HG02642 (cell line): ENCODE results near the gene APOBEC3F.

ENCODE experiments used
- ATAC-seq: cut with Tn5 transposase; IDR thresholded peaks from one replicate; pipeline ENCODE4 v1.9.1; 2021; ENCODE audit warnings: mild to moderate bottlenecking; ENCODE audit not compliant: unreplicated experiment, poor library complexity

APOBEC3F gene

GRCh38 chr22:39090426-39091064 is 49.9 kb downstream of the APOBEC3F start:
- no peak for ATAC-seq

GRCh38 chr22:39091126-39092081 is 50.7 kb downstream of the APOBEC3F start:
- ATAC-seq, result no peak

DNA sequence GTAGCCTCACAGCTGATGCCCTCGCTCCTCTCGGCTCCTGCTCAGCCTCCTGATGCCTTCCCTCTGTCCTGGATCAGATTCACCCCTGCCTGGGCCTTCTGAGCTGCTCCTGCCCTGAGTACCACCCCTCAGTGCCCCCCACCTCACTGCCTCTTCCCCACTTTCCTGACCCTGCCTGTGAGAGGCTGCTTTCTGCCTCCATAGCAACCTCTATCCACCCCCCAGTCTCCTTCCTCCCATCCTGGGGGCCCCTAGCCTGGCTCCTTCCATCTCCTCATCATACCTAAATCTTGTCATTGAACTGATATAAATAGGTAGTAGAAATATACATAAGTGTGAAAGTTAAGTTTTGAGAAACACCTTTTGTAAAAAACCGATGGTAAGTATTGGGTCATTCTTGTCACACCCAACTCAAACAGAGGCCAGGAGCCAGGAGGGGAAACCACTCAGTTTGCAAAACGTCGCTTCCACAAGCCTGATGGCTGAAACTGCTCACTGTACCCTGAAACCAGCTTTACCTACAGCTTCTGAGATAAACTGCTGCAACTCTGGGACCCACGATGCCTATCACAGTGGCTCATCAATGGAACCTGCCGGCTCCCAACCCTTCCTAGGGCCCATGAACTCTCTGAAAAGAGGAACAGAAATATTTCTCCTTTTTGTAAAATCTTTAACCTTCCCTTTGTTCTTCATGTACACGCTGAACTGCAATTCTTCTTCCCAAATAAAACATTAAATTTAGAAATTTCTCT is 51.6 kb downstream of the APOBEC3F start:
- ATAC-seq, result no peak

DNA sequence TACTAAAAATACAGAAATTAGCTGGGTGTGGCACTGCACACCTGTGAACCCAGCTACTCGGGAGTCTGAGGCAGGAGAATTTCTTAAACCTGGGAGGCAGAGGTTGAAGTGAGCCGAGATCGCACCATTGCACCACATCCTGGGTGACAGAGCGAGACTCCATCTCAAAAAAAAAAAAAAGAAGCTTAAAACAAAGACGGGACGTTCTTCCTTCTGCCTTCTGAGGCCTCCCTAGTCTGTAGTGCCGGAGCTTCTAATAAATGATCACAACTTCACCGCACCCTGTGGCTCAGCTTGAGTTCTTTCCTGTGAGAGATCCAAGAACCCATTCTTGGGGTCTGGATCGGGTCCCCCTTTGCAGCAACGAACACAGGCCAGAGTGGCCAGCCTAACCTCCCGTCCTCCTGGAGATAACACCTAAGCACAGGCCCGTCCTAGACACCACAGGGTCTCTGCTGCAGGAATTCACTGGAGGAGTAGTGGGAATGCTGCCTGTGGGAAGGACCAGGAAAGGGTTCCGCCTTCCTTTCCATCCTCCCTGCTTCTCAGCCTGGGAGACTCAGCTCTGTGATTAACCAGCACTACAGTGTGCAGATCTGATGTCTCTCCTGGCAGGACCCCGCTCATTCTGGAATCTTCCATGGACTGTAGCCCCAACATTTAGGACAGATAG is 54.2 kb downstream of the APOBEC3F start:
- no peak for ATAC-seq

- no peak for ATAC-seq
Measured at GRCh38 chr22:39095971-39096370, 55.3 kb downstream of the APOBEC3F start.

DNA sequence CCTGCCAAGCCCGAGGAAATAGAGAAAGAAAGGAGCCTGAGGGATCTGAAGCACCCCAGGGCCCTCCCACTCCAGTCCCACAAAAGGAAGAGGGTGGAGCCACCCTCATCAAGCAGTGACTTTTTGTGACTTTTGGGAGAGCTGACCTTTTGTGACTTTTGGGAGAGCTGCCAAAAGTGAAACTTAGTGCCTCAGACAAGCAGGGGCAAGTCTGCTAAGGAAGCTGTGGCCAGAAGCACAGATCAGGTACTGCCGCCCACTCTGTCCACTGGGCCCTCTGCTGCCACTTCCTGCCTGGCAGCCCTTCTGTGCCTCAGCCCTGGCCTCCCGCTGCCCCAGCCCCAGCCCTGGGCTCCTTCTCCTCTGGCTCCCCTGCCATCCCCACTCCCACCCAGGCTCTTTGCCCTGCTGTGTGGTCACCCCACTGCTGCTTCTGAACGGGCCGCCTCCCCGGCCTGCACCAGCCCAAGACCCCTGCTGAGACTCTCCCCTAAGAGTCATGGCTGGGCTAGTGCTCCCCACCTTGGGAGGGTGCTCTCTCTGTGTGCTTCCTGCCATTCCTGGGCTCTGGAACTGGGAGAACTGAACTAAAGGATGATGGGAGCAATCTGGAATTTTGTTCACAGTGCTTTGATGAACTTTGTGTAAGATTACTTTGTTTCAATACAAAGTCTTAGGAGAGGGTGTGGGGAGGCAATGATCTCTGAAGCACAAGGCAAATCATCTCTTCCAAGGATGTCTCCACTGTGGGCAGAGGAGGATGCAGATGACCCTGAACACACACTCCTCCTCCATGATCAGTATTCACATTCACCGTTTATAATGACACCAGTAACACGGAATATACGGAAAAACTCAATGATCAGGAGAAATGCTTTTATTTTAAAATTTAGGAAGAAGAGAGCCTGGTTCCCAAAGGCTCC is 56.7 kb downstream of the APOBEC3F start, which contains the start of gene APOBEC3H:
Gene APOBEC3H, plus strand, starts transcription at position 147 of the 923 bp plus-strand sequence. CDS start 3,035 bp downstream, outside the sequence.
- no peak for ATAC-seq

DNA sequence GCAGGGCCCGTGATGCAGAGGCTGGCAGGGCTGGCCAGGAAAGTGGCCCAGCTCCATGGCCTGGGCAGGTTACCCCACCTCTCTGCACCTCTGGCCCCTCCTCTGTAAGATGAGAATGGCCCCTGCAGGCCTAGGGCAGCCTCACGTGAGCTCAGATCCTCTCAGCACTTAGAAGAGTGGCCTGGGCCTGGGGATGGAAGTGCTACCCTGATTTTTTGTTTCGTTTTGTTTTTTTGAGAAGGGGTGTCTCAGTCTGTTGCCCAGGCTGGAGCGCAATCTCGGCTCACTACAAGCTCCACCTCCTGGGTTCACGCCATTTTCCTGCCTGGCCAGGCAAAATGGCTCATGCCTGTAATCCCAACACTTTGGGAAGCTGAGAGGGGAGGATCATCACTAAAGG is 57.4 kb downstream of the APOBEC3F start:
- ATAC-seq, result no peak

DNA sequence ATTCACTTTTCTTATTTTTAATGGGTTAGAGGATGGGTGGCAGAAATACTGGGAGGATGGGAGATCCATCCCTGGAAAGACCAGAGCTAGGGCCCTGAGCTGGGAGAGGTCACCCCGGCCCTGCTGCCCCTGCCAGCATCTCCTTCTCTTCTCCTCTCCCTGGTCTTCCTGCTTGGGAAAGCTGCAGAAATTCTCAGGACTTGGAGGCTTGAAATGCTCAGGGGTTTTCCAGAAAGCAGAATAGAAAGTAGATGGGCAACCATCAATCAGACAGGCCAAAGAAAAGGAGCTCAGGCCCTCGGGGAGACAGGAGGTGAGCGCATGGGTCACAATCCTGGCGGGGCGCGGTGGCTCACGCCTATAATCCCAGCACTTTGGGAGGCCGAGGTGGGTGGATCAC is 57.9 kb downstream of the APOBEC3F start:
- no peak for ATAC-seq

- no peak for ATAC-seq
Measured at GRCh38 chr22:39101226-39101625, 60.6 kb downstream of the APOBEC3F start.

DNA sequence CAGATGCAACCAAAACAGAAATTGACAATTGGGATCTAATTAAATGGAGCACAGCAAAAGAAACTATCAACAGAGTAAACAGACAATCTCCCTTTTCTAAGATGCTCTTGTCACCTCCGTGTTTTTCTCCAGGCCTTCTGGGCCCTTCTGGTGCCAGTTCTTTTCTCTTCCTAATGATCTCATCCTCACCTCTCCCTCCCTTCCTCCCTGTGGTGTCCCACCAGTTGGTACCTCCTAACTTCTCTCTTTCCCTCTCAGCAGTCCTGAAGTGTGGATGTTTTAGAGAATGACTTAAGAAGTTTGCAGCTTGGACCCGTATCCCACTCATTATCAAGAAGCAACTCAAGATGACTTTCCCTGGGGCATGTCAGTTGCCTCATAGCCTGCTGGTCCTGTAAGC is 62.8 kb downstream of the APOBEC3F start:
- ATAC-seq, result no peak
